Stimulated activated CD8-positive, alpha-beta memory T cell treated with anti-CD3 and anti-CD28 coated beads, Interleukin-4, amount 100 ng/mL, for 48 hours (primary cell): ENCODE results near the gene PSKH1.
"Not testable (repeated sequence)": the region's sequence is repeated elsewhere in the genome, so short reads cannot be mapped to it uniquely, and the experiment has no call there.

Experiments used
- DNase-seq: peaks from one replicate; pipeline ENCODE4 v3.0.0-alpha.2; 2020

Gene PSKH1

DNA sequence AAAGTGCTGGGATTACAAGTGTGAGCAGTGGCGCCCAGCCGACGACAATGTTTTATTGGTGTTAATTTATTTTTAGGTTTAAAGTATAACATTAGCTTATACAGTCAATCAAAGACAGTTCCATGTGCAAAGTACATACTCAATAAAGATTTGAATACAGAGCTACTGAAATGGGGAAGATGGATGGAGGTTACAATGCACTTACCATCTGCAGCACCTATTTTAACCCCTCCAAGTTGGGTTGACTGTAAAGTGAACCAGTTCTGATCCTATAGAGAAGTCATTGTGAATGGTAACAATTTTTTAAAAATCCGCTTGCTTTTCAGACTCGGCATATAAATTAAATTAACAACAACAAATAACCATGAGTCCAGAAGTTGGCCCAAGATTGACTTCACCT, 679 bp upstream of the PSKH1 start:
- no peak for DNase-seq

DNA sequence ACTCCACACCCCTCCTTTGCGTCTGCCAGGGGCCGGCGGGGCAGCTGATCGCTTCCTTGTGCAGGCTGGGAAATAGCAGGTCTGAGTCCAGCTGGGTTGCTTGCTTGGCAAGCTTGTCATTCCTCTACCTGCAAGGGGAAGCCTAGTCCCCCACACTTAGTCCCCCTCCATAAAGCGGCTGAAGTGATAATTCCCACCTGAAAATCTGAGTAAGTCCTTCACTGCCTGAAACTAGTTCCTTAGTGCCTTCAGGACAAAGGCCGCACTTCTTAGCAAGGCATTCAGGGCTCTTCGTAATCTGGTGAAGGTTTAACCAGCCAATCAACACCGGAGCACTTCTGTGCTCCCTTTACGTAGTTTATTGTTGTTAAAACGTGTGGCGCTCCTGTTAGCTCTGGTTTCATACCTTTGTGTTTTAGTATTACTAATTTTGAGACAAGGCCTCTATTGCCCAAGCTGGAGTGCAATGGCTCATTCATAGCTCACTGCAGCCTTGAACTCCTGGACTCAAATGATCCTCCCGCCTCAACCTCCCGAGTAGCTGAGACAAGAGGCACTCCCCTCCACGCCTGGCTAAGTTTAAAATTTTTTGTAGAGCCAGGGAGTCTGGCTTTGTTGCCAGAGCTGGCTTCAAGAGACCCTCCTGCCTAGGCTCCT, 817 bp downstream of the PSKH1 start:
- DNase-seq: no peak

DNA sequence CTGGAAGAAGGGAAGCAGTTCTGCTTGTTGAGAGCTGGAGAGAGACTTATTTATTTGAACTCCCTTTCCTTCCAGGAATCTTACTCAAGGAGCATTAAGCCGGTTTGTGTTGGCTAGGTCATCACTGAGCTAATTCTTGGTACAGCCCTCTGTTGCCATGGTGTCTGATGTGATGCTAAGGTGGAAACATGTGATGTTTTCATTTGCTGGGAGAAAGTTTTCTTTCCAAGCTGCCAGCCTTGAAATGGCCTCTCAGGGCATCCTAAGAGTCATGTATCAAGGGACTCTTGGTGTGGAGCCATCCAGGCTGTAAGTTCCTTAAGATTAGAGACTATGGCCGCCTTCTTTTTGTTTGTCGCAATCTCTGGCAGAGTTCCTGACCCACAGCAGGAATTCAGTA, 4.2 kb downstream of the PSKH1 start:
- no peak for DNase-seq

DNA sequence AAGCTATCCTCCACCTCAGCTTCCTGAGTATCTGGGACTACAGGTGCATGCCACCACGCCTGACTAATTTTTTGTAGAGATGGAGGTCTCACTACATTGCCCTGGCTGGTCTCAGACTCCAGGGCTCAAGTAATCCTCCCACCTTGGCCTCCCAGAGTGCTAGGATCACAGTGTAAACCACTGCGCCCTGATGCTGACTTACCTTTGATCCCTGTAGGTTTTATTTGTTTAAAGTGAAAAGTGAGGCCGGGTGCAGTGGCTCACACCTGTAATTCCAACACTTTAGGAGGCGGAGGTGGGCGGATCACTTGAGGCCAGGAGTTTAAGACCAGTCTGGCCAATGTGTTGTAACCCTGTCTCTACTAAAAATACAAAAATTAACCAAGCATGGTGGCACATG, 8.7 kb downstream of the PSKH1 start:
- DNase-seq: no peak

DNA sequence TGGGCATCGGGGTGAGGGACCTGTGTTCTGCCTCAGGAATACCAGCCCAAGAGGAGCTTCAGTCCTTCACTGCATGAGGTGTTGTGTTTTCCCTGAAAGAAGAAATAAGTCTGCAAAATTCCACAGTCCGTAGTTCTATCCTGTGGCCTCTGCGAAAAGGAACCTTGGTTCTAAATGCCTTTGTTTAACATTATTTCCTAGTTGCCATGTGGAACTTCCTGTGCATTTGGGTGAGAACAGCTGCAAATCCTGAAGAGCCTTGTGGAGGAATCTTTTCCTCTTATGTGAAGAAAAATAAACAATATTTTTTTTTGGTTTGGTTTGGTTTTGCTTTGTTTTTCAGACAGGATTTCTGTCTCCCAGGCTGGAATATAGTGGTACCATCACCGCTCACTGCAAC, 9.8 kb downstream of the PSKH1 start:
- no peak for DNase-seq

DNA sequence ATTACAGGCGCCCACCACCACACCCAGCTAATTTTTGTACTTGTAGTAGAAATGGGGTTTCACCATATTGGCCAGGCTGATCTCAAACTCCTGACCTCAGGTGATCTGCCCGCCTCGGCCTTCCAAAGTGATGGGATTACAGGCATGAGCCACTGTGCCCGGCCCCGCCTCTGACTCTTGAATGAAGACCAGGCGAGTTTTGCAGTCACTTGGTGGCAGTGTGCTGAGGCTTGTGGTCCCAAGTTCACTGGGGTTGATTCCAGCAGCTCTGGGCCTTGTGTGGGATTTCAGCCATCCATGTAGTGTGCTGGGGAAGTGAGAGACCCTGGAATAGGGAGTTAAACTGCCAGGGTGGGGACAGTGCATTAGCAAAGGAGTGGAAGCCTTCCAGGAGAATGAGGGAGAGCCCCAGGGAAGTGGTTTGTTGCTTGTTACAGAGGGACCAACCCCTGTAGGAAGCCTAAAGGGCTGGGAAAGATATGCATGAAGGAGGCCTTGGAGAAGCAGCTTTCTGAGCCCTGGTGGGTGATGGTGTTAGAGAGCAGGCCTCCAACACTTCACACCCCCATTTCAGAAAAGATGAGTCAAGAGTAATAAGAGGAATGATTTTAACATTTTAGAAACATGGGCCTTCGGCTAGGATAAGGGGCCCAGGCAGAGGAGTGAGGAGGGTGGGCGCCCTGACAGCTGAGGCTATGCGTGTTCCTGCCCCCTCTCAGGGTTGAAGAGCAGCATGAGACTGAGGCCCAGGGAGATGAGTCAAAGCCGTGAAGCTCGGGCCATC, 14.5 kb downstream of the PSKH1 start:
- no peak for DNase-seq

DNA sequence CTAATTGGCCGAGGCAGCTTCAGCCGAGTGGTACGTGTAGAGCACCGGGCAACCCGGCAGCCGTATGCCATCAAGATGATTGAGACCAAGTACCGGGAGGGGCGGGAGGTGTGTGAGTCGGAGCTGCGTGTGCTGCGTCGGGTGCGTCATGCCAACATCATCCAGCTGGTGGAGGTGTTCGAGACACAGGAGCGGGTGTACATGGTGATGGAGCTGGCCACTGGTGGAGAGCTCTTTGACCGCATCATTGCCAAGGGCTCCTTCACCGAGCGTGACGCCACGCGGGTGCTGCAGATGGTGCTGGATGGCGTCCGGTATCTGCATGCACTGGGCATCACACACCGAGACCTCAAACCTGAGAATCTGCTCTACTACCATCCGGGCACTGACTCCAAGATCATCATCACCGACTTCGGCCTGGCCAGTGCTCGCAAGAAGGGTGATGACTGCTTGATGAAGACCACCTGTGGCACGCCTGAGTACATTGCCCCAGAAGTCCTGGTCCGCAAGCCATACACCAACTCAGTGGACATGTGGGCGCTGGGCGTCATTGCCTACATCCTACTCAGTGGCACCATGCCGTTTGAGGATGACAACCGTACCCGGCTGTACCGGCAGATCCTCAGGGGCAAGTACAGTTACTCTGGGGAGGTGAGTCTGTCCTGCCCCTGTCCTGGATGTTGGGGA, 16.1 kb downstream of the PSKH1 start:
- no peak for DNase-seq

DNA sequence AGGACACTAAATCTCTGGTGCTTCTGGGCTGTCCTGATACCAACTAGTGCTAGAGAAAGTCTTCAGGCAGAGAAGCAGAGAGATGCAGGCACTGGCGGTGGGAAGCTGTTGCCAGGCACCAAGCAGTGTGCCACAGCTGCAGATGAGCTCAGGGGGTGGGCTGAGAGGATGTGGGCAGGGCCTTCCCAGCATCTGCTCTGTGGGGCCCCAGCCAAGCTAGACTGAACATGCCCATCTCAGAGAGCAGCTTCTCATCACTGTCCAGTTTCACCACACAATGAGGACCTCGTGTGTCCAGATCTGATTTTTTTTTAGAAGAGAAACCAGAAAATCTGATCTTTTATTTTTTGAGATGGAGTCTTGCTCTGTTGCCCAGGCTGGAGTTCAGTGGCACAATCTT, 17.1 kb downstream of the PSKH1 start:
- DNase-seq: peak; percentile 53

DNA sequence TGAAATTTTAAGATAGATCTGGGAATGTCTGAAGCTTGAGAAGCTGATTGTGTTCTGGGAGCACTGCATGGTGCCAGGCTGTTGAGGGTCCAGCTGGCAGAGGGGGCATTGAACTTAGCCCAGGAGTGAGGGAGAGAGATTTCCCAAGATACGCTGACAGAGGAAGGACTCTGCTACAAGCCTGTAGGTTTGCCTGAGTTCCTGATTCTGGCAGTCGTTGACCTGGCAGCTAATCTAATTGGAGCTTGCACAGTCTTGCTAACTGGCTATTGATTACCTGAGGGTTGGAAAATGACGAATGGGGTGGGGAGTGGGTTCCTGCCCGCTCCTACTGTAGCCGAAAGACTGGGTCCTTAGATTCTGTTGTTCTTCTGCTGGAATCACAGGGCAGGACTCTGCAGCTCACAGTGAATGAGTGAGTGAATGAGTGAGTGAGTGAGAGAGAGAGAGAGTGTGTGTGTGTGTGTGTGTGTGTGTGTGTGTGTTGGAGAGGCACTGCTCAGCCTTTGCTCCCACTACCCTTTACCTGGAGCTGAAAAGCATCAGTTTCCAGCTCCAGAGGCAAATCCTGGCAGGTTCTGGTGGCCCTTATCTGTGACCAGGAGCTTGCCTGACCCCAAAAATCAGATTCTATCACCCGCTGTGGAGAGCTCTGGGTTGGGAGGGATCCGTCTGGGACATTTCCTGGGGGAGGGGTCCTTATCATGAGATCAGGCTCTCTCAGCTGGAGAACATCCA, 21.9 kb downstream of the PSKH1 start:
- no peak for DNase-seq

DNA sequence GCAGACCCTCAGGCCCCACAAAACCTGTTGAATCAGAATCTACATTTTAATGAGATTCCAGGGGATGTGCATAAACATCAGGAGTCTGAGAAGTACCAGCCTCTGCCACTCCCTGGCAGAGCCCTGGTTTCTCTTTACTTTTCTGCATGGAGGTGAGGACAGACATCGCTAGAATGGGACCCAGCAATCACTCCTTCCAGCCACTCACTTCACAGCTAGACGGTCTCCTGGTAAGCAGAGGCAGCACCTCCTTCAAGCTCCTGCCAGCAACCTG, 22.4 kb downstream of the PSKH1 start:
- DNase-seq: not testable (repeated sequence)

DNA sequence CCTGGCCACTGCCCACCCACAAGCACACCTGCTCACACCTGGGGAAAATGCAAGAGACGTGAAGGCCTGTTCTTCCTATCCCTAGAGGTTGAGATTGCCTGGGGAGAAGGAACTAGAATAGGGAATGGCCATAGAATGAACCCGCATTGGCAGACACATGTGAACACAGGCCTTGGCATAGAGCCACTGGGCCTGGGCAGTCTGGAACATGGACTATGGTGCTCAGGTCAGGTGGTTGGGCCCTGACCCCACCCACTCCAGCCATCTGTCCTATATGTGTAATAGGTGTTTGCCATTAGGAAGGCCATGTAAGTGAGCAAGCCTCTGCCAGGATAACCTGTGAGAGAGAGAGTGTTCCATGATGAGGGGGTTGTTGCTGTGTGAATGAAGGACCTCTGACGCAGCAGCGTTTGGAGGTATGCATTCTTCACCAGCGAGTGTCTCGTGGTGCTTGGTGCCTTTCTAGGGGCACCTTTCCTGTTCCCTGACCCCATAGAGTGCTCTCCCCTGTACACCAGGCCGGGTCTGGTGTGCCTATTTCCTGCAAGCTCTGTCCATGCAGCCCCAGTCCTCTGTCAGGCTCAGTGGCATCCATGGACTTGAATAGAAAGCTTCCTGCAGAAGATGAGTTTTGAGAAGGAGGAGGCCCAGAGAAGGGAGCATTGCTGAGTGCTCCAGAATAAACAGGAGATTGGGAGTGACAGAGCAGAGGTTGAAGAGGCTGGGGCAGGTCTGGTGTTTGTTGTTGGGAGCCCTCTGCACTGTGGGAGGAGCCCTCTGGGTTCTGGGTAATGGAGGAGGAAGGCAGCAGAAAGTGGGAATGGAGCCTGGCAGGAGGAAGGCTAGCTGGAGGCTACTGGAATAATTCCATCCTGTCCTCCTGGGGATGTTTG, 23.0 kb downstream of the PSKH1 start:
- DNase-seq: no peak

DNA sequence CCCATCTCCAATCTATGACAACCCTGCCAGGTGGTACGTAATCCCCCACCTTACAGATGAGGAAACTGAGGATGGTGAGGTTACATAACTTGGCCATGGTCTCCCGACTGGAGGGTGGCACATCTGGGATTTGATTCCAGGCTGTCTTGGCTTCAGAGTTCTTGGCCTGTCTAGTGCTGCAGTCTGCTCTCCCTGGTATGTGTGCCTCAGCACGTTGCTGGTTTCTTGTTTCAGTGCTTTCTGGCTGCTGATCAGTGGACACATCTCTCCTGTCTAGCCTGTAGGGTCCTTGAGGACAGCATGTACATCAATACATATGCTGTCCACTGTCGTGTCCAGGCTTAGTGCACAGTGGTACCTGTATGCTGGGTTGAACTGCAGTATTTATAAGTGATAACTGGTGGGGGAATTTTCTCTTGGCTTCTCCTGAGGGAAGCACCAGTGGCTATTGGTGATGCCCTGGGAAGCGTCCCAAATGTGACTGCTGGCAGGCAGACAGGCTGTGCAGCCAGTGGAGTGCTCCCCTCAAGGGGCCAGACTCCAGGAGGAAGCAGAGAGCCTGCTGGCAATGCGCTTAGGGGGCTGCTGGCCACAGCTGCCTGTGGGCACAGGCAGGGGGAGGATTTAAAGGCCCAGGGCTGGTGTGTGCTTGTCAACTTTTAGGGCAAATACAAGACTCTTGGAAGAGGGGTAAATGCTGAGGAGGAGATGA, 24.2 kb downstream of the PSKH1 start:
- DNase-seq: no peak

DNA sequence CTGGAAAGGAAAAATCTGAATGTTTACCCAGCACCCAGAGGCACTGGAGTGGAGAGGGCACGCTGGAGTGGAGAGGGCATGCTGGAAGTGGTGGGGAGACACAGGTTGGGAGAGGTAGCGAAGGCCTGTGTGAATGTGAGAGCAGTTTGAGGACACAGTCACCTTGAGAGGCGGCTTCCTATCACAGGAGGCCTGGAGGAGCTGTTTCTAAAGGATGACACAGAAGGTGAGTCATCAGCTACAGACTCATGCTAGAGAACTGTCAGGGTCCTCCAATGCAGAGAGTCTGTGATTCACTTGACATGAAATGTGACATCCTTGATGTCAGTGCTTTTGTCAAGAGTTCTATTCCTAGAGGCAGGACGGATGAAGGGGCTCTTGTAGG, 24.8 kb downstream of the PSKH1 start:
- peak; percentile 69 for DNase-seq

DNA sequence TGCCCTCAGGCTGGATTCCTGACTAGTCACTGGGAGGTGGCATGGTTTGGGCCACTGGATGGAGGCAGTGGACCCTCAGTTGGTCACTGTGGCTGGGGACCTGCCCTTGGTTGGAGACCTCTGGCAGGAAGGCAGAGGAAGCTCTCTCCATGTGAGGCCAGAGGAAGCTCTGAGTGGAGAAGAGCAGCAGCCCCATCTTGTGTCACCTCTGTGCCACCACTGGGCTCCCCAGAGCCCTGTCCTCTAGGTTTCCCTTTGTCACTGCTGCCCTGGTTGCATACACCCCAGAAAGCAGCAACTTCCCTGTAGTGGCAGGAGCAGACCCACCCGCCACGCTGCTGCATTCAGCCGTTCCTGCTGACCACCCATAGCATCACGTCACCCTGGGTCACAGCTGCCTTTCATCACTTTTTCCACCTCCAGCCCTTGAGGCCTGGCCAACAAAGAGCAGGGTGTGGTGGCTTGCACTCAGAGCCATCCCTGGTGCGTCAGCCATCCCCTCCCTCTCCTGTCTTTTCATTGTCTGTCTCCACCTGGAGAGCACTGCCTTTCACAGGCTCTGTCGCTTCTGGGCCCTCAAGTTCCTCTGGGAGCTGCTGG, 26.7 kb downstream of the PSKH1 start:
- no peak for DNase-seq

DNA sequence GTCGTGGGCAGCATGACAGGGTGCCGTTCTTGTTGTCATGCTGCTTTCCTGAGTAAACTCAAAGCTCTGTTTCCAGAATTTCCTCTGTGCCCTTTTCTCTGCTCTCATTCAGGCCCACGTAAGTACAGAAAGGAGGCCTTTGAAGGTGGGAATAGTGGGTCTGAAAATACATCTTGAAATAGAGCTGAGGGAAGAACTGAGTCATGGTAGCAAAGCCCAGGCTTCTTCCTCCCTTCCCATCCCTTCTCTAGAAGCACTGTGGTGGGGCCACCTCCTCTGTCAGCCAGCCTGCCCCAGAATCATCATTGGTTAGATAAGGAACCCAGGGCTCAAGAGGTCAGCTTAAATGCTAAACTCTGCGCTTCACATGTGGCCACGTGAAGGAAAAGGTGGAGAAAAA, 29.2 kb downstream of the PSKH1 start:
- DNase-seq: no peak

DNA sequence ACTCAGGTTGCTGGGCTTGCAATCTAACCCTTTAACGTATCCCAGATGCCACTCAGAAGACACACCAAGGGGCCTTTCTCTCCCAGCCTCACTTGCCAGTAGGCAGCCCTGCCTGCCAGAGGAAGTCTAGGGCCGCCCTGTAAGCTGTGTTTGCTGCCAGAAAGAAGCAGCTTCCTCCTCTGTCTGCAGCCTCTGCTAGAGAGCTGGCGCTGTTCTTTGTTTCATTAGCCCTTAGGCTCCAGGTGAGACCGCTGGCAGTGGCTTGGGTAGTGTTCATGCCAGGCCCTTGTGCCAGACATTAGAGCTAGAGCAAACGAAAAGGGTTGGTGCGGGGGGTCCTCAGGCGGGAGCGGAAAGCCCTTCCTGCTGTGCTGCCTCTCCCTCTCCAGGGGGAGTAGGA, 29.7 kb downstream of the PSKH1 start:
- no peak for DNase-seq

DNA sequence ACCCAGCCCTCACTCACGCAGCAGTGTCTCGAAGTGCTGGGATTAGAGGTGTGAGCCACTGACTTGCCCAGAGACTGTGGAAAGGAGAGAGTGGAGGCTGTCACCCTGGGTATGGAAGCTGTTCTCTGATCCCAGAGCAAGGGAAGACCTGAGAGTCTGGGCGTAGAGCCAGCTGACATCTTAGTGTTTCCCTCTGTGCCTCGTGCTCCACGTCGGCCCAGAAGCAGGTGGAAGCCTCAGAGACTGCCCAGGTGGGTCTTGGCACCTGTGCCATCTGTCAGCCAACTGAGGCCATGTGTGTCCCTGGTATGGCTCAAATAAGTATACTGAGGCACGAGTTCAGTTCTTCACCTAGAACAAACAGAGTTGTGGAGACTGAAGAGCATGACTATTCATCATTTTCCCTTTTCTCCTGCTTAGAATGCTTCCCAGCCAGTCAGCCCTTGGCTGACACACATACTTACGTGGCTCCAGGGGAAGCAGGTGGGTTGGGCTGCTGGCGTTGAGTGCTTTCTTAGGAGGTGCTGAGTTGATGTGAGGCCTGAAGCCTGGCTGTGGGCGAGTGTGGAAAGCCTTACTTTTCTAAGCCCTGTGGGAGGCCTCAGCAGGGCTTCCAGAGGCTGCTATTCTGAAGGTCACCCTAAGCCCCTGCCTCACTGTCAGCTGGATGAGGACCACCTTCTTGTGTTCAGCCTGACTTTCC, 30.5 kb downstream of the PSKH1 start:
- no peak for DNase-seq

DNA sequence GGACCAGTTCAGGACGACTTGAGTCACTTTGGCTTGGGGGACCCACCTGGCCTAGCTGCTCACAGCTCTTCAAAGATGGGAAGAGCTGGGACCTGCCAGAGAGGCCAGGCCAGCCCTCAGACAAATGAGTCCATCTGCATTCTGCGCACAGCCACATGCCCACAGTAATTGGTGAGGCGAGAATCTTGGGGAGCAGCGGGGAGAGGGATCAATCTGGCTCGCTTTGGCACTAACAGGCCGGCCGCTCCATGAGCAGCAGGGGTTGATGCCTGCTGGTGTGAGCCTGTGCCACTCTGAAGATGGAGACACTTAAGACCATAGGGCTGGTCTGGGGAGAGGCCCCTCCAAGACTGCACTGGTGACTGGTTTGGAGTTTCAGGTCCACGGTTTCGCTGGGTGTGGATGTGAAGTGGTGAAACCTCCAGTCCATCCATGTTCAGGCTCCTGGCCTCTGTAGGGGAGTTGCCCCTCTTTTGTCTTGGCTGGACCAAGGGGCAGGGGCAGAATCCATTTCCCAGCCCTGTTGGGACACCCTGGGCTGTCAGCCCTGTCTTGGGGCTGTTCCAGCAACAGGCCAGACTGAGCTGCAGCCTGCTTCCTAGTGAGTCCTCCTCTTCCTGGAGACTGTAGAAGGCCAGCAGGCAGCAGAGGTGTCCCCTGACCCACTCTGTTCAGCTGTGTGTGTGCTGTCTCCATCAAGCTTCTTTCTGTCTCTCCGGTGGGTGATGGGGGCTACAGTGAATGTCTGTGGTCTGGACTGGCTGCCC, 31.3 kb downstream of the PSKH1 start:
- no peak for DNase-seq

DNA sequence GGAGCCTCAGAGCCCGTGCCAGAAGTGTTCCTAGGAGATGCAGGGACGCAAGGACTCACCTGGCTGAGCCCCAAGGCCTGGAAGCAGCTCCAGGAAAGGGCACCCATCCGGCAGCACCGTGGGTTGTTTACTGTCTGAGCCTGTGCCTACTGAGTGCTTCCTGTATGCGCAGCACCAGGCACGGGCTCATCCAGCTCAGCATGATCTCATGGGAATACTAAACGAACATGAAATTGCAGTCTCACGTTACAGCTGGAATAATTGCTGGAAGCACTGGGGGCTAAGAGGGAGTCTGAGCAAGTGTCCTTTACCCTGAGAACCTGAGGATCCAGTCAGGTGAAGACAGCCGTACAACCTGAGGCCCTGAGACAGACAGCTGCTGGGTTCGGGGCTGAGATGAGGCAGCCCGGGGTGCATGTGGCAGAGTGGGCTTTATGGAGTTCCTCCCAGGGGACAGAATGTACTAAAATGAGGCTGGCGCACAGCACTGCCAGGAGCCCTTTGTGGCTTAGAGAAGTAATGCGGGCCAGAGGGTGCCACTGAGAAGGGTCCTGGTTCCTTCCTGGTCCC, 33.2 kb downstream of the PSKH1 start:
- DNase-seq: no peak
